WTC11 (cell line): ENCODE measurements around the gene ANTXR1. TPM values are rescaled to one million over a fixed set of nuclear protein-coding genes. Genes with fewer than 3 reads are reported as not detected.

Experiments
- ATAC-seq: fragments of 200-7000 bp; cut with Tn5 transposase; 2 replicates; pipeline ENCODE4 v1.10.0; 2021; ENCODE audit warnings: mild to moderate bottlenecking, moderate library complexity
- CTCF ChIA-PET: fragments of 300-600 bp; sonication (Branson Sonifier 250); formaldehyde crosslinking; loops from one replicate; lab custom pipeline; 2021; ENCODE audit warnings: antibody characterized with exemption; lab: Charles Lee
- POLR2A ChIA-PET: fragments of 350-600 bp; sonication (Branson Sonifier 250); formaldehyde crosslinking; loops from one replicate; lab custom pipeline; 2021; ENCODE audit warnings: antibody characterized with exemption; lab: Charles Lee
- DNase-seq: peaks from one replicate; pipeline ENCODE4 v3.0.0; 2021; ENCODE audit warnings: low spot score
- H3K27ac Mint-ChIP-seq: 2 replicates; pipeline ENCODE4 v1.8.0; 2021; ENCODE audit warnings: mixed read lengths
- H3K27me3 Mint-ChIP-seq: 2 replicates; pipeline ENCODE4 v1.8.0; 2021; ENCODE audit warnings: low read depth, mild to moderate bottlenecking, moderate library complexity, mixed read lengths
- H3K36me3 Mint-ChIP-seq: 2 replicates; pipeline ENCODE4 v1.8.0; 2021; ENCODE audit warnings: mixed read lengths
- H3K4me1 Mint-ChIP-seq: 2 replicates; pipeline ENCODE4 v1.8.0; 2022; ENCODE audit warnings: mixed read lengths
- H3K4me3 Mint-ChIP-seq: 2 replicates; pipeline ENCODE4 v1.8.0; 2021; ENCODE audit warnings: mild to moderate bottlenecking, moderate library complexity, mixed read lengths
- H3K9me3 Mint-ChIP-seq: 2 replicates; pipeline ENCODE4 v1.8.0; 2021; ENCODE audit warnings: mixed read lengths
- CREM ChIP-seq: sonication (generic); formaldehyde crosslinking; IDR thresholded peaks from 2 replicates; pipeline ENCODE4 v1.8.1; 2022; ENCODE audit warnings: mild to moderate bottlenecking, missing genetic modification reagents, moderate library complexity
- EMX1 ChIP-seq: fragments of 250-450 bp; sonication (Bioruptor Pico); IDR thresholded peaks from 2 replicates; pipeline ENCODE4 v1.8.0; 2021; ENCODE audit warnings: mild to moderate bottlenecking
- ETV6 ChIP-seq: sonication (generic); formaldehyde crosslinking; IDR thresholded peaks from 2 replicates; pipeline ENCODE4 v1.8.1; 2022; ENCODE audit warnings: mild to moderate bottlenecking, missing genetic modification reagents
- FOXK1 ChIP-seq: sonication (generic); formaldehyde crosslinking; IDR thresholded peaks from 2 replicates; pipeline ENCODE4 v1.8.0; 2022; ENCODE audit warnings: mild to moderate bottlenecking, moderate library complexity, missing genetic modification reagents
- GRHL2 ChIP-seq: fragments of 250-450 bp; sonication (Bioruptor Pico); IDR thresholded peaks from 2 replicates; pipeline ENCODE4 v1.8.0; 2022; ENCODE audit warnings: mild to moderate bottlenecking, moderate library complexity; ENCODE audit not compliant: insufficient replicate concordance, severe bottlenecking
- JAZF1 ChIP-seq: fragments of 250-450 bp; sonication (Bioruptor Pico); IDR thresholded peaks from 2 replicates; pipeline ENCODE4 v1.9.0; 2021; ENCODE audit warnings: moderate library complexity, mild to moderate bottlenecking, inconsistent platforms
- NR3C1 ChIP-seq: sonication (generic); formaldehyde crosslinking; conservative IDR thresholded peaks from 2 replicates; pipeline ENCODE4 v1.8.1; 2023; ENCODE audit warnings: low read depth, mild to moderate bottlenecking, missing genetic modification reagents
- OVOL2 ChIP-seq: fragments of 250-450 bp; sonication (Bioruptor Pico); IDR thresholded peaks from 2 replicates; pipeline ENCODE4 v1.9.0; 2021; ENCODE audit warnings: mild to moderate bottlenecking, borderline replicate concordance
- SP1 ChIP-seq: sonication (generic); formaldehyde crosslinking; conservative IDR thresholded peaks from 2 replicates; pipeline ENCODE4 v1.8.1; 2022; ENCODE audit warnings: missing genetic modification reagents
- STAT6 ChIP-seq: sonication (generic); formaldehyde crosslinking; conservative IDR thresholded peaks from 2 replicates; pipeline ENCODE4 v1.8.1; 2023; ENCODE audit warnings: mild to moderate bottlenecking, low read depth, missing genetic modification reagents, moderate library complexity
- TEAD4 ChIP-seq: sonication (generic); formaldehyde crosslinking; IDR thresholded peaks from 2 replicates; pipeline ENCODE4 v1.8.0; 2022; ENCODE audit warnings: mild to moderate bottlenecking, missing genetic modification reagents
- ZNF121 ChIP-seq: sonication (generic); formaldehyde crosslinking; IDR thresholded peaks from 2 replicates; pipeline ENCODE4 v1.8.0; 2023; ENCODE audit warnings: missing genetic modification reagents
- ZNF263 ChIP-seq: sonication (generic); formaldehyde crosslinking; IDR thresholded peaks from 2 replicates; pipeline ENCODE4 v1.8.1; 2022; ENCODE audit warnings: low read depth, mild to moderate bottlenecking, moderate library complexity, missing genetic modification reagents
- ZNF396 ChIP-seq: fragments of 250-450 bp; sonication (Bioruptor Pico); IDR thresholded peaks from 2 replicates; pipeline ENCODE4 v1.8.0; 2021; ENCODE audit warnings: mild to moderate bottlenecking, moderate library complexity, borderline replicate concordance
- total RNA-seq: library from RNA; stranded (reverse); gene quantifications from 3 replicates; pipeline ENCODE4 v1.2.3, GENCODE V29; 2021
- TF ChIP-seq, protein P1 (sequence below): sonication (generic); formaldehyde crosslinking; conservative IDR thresholded peaks from 2 replicates; pipeline ENCODE4 v1.8.1; 2022; ENCODE audit warnings: mild to moderate bottlenecking, missing genetic modification reagents
- TF ChIP-seq, protein P2 (sequence below): sonication (generic); formaldehyde crosslinking; IDR thresholded peaks from 2 replicates; pipeline ENCODE4 v1.8.1; 2022; ENCODE audit warnings: mild to moderate bottlenecking, moderate library complexity, missing genetic modification reagents
- TF ChIP-seq, protein P3 (sequence below): fragments of 250-450 bp; sonication (Bioruptor Pico); IDR thresholded peaks from 2 replicates; pipeline ENCODE4 v1.9.0; 2021; ENCODE audit warnings: mild to moderate bottlenecking

The ANTXR1 gene
- total RNA-seq, 1 experiment from 2014 or later: 30.0 TPM

- TF ChIP-seq STAT6 (CRISPR knock-in tag): no peak
- TF ChIP-seq, protein P1, sequence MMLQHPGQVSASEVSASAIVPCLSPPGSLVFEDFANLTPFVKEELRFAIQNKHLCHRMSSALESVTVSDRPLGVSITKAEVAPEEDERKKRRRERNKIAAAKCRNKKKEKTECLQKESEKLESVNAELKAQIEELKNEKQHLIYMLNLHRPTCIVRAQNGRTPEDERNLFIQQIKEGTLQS (CRISPR knock-in tag): no peak
These were observed 209.2 kb downstream of the ANTXR1 start (continued) for GRCh38 chr2:69221960-69222751.

- no peaks in the 10 kb centered on the region for H3K36me3 Mint-ChIP-seq
- peaks cover 17% of the 10 kb centered on the region for H3K4me1 Mint-ChIP-seq
- no peak for TF ChIP-seq GRHL2
- TF ChIP-seq ZNF396 (CRISPR knock-in tag): no peak
- H3K27me3 Mint-ChIP-seq: no peaks in the 10 kb centered on the region
- H3K9me3 Mint-ChIP-seq: no peaks in the 10 kb centered on the region
- H3K4me3 Mint-ChIP-seq: no peak overlapping the region
- ChIA-PET CTCF (interaction anchor here (0.6 kb wide), 1 partner anchor 27 kb away, joined by 3 read pairs; no protein-coding TSS in a partner anchor), POLR2A (no interaction called here)
- H3K27ac Mint-ChIP-seq: no peak overlapping the region
- ATAC-seq (no peak), DNase-seq (no peak)
These were observed 210.1 kb downstream of the ANTXR1 start for GRCh38 chr2:69222953-69223658.

GRCh38 chr2:69223759-69224511 lies 211.0 kb downstream of the ANTXR1 start:
- TF ChIP-seq TEAD4 (no peak), OVOL2 (CRISPR knock-in tag) (no peak), EMX1 (CRISPR knock-in tag) (no peak), STAT6 (CRISPR knock-in tag) (no peak), ZNF263 (CRISPR knock-in tag) (no peak), CREM (CRISPR knock-in tag) (no peak), JAZF1 (CRISPR knock-in tag) (no peak), SP1 (no peak), ETV6 (CRISPR knock-in tag) (no peak), ZNF396 (CRISPR knock-in tag) (no peak), GRHL2 (no peak), ZNF121 (CRISPR knock-in tag) (no peak), FOXK1 (CRISPR knock-in tag) (no peak), NR3C1 (CRISPR knock-in tag) (no peak)
- TF ChIP-seq, protein P2, sequence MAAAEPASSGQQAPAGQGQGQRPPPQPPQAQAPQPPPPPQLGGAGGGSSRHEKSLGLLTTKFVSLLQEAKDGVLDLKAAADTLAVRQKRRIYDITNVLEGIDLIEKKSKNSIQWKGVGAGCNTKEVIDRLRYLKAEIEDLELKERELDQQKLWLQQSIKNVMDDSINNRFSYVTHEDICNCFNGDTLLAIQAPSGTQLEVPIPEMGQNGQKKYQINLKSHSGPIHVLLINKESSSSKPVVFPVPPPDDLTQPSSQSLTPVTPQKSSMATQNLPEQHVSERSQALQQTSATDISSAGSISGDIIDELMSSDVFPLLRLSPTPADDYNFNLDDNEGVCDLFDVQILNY (CRISPR knock-in tag): no peak
- TF ChIP-seq, protein P3, sequence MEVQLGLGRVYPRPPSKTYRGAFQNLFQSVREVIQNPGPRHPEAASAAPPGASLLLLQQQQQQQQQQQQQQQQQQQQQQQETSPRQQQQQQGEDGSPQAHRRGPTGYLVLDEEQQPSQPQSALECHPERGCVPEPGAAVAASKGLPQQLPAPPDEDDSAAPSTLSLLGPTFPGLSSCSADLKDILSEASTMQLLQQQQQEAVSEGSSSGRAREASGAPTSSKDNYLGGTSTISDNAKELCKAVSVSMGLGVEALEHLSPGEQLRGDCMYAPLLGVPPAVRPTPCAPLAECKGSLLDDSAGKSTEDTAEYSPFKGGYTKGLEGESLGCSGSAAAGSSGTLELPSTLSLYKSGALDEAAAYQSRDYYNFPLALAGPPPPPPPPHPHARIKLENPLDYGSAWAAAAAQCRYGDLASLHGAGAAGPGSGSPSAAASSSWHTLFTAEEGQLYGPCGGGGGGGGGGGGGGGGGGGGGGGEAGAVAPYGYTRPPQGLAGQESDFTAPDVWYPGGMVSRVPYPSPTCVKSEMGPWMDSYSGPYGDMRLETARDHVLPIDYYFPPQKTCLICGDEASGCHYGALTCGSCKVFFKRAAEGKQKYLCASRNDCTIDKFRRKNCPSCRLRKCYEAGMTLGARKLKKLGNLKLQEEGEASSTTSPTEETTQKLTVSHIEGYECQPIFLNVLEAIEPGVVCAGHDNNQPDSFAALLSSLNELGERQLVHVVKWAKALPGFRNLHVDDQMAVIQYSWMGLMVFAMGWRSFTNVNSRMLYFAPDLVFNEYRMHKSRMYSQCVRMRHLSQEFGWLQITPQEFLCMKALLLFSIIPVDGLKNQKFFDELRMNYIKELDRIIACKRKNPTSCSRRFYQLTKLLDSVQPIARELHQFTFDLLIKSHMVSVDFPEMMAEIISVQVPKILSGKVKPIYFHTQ (CRISPR knock-in tag): no peak
- no peak for DNase-seq
- POLR2A ChIA-PET: no interaction called here
- H3K27ac Mint-ChIP-seq: no peak overlapping the region
- H3K4me1 Mint-ChIP-seq: peaks cover 17% of the 10 kb centered on the region
- CTCF ChIA-PET: no interaction called here
- H3K27me3 Mint-ChIP-seq: no peaks in the 10 kb centered on the region
- H3K9me3 Mint-ChIP-seq: no peaks in the 10 kb centered on the region
- ATAC-seq: no peak
- H3K4me3 Mint-ChIP-seq: no peak overlapping the region
- H3K36me3 Mint-ChIP-seq: no peaks in the 10 kb centered on the region
